Spleen (tissue), 7 donors: ENCODE results near the gene FILIP1L.

Experiments used
- CTCF ChIP-seq, 11 experiments: fragments of 200-600 bp in 7 of 11; fragments of 450-650 bp in 4 of 11; sonication (generic) in 4 of 11; IDR thresholded peaks in 8 of 11; conservative IDR thresholded peaks in 3 of 11; 1 replicate in 7 of 11; 2 replicates in 4 of 11; pipeline versions ENCODE4 v1.4.0 to v1.8.0; 2016 to 2021; ENCODE audit warnings: antibody characterized with exemption in 11 of 11, inconsistent platforms in 4 of 11, mild to moderate bottlenecking in 1 of 11
- POLR2A ChIP-seq, 3 donors: fragments of 450-650 bp; IDR thresholded peaks; one replicate each; pipeline ENCODE4 v1.5.1; 2017; ENCODE audit warnings: antibody characterized with exemption in 3 of 3, mild to moderate bottlenecking in 1 of 3
- donor health status: DM: no; HTN: no; CAD: no; lungs with moderate emphysema.
- donor health status: DM: no; HTN: no; CAD: no.
- donor health status: DM: no; HTN: no; CAD: no.

DNA sequence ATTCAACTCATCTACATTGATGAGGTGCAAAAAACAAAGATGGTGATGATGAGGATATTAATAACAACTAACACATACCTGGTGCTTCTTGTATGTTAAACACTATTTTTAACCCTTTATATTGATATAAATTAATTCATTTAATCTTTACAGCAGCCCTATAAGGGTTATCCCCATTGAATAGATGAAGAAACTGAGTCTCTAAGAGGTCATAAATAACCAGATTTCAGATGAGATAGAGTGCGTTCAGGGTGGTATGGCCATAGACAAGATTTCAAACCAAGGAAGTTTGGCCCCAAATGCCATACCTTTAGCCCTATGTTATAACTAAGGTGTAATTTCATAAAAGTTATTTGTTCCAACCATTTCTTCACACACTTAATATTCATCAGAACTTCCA lies 214.1 kb downstream of the FILIP1L start:
- no peak for TF ChIP-seq POLR2A (IDR thresholded peaks at IDR 0.05)
- no peak for TF ChIP-seq CTCF (IDR thresholded peaks at IDR 0.05 in 8 of 11, conservative IDR thresholded peaks at IDR 0.05 in 3 of 11)
